ENCODE data around the gene RRAGC.

The RRAGC gene

DNA sequence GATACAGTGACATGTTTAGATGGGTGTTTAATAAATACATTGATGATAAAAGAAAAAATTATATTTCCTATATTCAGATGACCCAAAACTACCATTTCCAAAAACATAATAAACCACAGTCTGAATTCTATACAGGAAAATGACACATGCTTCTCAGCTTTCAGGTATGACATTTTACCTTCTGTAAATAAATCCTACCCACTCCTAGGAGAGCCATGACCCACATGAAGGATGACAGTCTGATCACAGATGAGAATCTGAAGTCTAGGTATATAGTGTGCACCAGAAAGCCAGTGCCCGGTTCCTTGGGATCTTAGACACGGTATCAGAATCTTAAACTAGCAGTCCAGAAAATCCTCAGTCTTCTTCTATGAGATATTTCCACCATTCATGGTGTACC, 25.5 kb upstream of the RRAGC start:
- TF ChIP-seq CSRNP3 (CRISPR knock-in tag; IDR thresholded peaks at IDR 0.05) (no peak), CSDC2 (CRISPR knock-in tag; IDR thresholded peaks at IDR 0.05) (no peak), ZFP30 (CRISPR knock-in tag; IDR thresholded peaks at IDR 0.05) (no peak), ZNF565 (CRISPR knock-in tag; conservative IDR thresholded peaks at IDR 0.05; ENCODE audit: low read depth) (no peak), ZNF70 (CRISPR knock-in tag; IDR thresholded peaks at IDR 0.05) (no peak), TCF4 (CRISPR knock-in tag; IDR thresholded peaks at IDR 0.05; ENCODE audit: borderline replicate concordance) (no peak), TOX (CRISPR knock-in tag; IDR thresholded peaks at IDR 0.05; ENCODE audit: borderline replicate concordance) (no peak), ZNF8 (CRISPR knock-in tag; IDR thresholded peaks at IDR 0.05) (no peak), ZC3H10 (CRISPR knock-in tag; IDR thresholded peaks at IDR 0.05) (no peak), PPARA (CRISPR knock-in tag; IDR thresholded peaks at IDR 0.05; ENCODE audit: borderline replicate concordance) (no peak), PATZ1 (CRISPR knock-in tag; IDR thresholded peaks at IDR 0.05; ENCODE audit: borderline replicate concordance) (no peak), GLIS3 (CRISPR knock-in tag; IDR thresholded peaks at IDR 0.05) (no peak), ZFP3 (CRISPR knock-in tag; IDR thresholded peaks at IDR 0.05) (no peak), RARB (CRISPR knock-in tag; IDR thresholded peaks at IDR 0.05) (no peak), OSR1 (CRISPR knock-in tag; IDR thresholded peaks at IDR 0.05) (no peak)
- TF ChIP-seq, protein P1, sequence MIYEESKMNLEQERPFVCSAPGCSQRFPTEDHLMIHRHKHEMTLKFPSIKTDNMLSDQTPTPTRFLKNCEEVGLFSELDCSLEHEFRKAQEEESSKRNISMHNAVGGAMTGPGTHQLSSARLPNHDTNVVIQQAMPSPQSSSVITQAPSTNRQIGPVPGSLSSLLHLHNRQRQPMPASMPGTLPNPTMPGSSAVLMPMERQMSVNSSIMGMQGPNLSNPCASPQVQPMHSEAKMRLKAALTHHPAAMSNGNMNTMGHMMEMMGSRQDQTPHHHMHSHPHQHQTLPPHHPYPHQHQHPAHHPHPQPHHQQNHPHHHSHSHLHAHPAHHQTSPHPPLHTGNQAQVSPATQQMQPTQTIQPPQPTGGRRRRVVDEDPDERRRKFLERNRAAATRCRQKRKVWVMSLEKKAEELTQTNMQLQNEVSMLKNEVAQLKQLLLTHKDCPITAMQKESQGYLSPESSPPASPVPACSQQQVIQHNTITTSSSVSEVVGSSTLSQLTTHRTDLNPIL (CRISPR knock-in tag; IDR thresholded peaks at IDR 0.05; ENCODE audit: low read depth) = no peak
- TF ChIP-seq, protein P2, sequence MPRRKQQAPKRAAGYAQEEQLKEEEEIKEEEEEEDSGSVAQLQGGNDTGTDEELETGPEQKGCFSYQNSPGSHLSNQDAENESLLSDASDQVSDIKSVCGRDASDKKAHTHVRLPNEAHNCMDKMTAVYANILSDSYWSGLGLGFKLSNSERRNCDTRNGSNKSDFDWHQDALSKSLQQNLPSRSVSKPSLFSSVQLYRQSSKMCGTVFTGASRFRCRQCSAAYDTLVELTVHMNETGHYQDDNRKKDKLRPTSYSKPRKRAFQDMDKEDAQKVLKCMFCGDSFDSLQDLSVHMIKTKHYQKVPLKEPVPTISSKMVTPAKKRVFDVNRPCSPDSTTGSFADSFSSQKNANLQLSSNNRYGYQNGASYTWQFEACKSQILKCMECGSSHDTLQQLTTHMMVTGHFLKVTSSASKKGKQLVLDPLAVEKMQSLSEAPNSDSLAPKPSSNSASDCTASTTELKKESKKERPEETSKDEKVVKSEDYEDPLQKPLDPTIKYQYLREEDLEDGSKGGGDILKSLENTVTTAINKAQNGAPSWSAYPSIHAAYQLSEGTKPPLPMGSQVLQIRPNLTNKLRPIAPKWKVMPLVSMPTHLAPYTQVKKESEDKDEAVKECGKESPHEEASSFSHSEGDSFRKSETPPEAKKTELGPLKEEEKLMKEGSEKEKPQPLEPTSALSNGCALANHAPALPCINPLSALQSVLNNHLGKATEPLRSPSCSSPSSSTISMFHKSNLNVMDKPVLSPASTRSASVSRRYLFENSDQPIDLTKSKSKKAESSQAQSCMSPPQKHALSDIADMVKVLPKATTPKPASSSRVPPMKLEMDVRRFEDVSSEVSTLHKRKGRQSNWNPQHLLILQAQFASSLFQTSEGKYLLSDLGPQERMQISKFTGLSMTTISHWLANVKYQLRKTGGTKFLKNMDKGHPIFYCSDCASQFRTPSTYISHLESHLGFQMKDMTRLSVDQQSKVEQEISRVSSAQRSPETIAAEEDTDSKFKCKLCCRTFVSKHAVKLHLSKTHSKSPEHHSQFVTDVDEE (CRISPR knock-in tag; IDR thresholded peaks at IDR 0.05) = no peak
- TF ChIP-seq, protein P3, sequence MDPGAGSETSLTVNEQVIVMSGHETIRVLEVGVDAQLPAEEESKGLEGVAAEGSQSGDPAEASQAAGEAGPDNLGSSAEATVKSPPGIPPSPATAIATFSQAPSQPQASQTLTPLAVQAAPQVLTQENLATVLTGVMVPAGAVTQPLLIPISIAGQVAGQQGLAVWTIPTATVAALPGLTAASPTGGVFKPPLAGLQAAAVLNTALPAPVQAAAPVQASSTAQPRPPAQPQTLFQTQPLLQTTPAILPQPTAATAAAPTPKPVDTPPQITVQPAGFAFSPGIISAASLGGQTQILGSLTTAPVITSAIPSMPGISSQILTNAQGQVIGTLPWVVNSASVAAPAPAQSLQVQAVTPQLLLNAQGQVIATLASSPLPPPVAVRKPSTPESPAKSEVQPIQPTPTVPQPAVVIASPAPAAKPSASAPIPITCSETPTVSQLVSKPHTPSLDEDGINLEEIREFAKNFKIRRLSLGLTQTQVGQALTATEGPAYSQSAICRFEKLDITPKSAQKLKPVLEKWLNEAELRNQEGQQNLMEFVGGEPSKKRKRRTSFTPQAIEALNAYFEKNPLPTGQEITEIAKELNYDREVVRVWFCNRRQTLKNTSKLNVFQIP (CRISPR knock-in tag; IDR thresholded peaks at IDR 0.05; ENCODE audit: borderline replicate concordance, low read depth) = no peak
- no peak for ATAC-seq

DNA sequence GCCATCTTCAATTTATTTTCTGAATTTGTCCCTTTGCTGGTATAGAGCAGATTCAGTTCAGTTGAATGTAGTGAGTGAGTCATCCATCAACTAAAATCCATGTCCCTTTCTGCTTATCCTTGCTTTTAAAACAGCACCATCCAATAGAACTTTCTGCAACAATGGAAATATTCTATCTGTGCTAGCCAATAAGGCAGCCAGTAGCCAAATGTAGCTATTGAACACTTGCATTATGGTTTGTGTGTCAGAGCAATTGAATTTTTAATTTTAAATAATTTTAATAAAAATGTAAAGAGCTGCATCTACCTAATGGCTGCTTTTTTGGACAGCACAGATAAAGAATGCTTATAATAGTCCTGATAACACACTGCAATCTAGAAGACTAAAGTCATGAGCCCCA, 21.9 kb upstream of the RRAGC start, which contains the start of gene GJA9:
TSS of gene GJA9 (minus strand) at position 101 of the 400 bp plus-strand sequence. CDS start 5,489 bp downstream, outside the sequence.
- ATAC-seq = no peak
- TF ChIP-seq OSR1 (CRISPR knock-in tag; IDR thresholded peaks at IDR 0.05) (no peak), GLIS3 (CRISPR knock-in tag; IDR thresholded peaks at IDR 0.05) (no peak), ISL1 (CRISPR knock-in tag; IDR thresholded peaks at IDR 0.05) (no peak), ZC3H10 (CRISPR knock-in tag; IDR thresholded peaks at IDR 0.05) (no peak), TCF4 (CRISPR knock-in tag; IDR thresholded peaks at IDR 0.05; ENCODE audit: borderline replicate concordance) (no peak), CSRNP3 (CRISPR knock-in tag; IDR thresholded peaks at IDR 0.05) (no peak), SNAI2 (CRISPR knock-in tag; IDR thresholded peaks at IDR 0.05) (no peak), ESRRG (CRISPR knock-in tag; IDR thresholded peaks at IDR 0.05) (no peak), BACH2 (CRISPR knock-in tag; IDR thresholded peaks at IDR 0.05; ENCODE audit: borderline replicate concordance) (no peak), RARB (CRISPR knock-in tag; IDR thresholded peaks at IDR 0.05) (no peak)
- TF ChIP-seq, protein P2 (CRISPR knock-in tag; IDR thresholded peaks at IDR 0.05) = no peak
- TF ChIP-seq, protein P1 (CRISPR knock-in tag; IDR thresholded peaks at IDR 0.05; ENCODE audit: low read depth) = no peak
